Smooth muscle cell (in vitro differentiated cells): ENCODE measurements around the gene HS3ST5. TPM values are rescaled to one million over a fixed set of nuclear protein-coding genes. Genes with fewer than 3 reads are reported as not detected.

ENCODE experiments used
- DNase-seq: peaks from one replicate; lab custom pipeline; 2025; ENCODE audit not compliant: unreplicated experiment; lab: John Stamatoyannopoulos, UW
- H2AFZ ChIP-seq: fragments of 200-600 bp; sonication (generic); 2 replicates; pipeline ENCODE4 v1.6.0; 2016; ENCODE audit warnings: antibody characterized with exemption, low read depth, mild to moderate bottlenecking
- H3F3A ChIP-seq: fragments of 200-600 bp; sonication (generic); 2 replicates; pipeline ENCODE4 v1.6.0; 2017; ENCODE audit warnings: antibody characterized with exemption, low read depth
- H3K27ac ChIP-seq: fragments of 200-600 bp; sonication (generic); 2 replicates; pipeline ENCODE4 v1.5.1; 2016; ENCODE audit warnings: low read depth, mild to moderate bottlenecking
- H3K27me3 ChIP-seq: fragments of 200-600 bp; sonication (generic); 2 replicates; pipeline ENCODE4 v1.6.1; 2016; ENCODE audit warnings: low read depth, mild to moderate bottlenecking
- H3K36me3 ChIP-seq: fragments of 200-600 bp; sonication (generic); 2 replicates; pipeline ENCODE4 v1.5.1; 2016; ENCODE audit warnings: low read depth
- H3K4me1 ChIP-seq: fragments of 200-600 bp; sonication (generic); 2 replicates; pipeline ENCODE4 v1.5.1; 2016; ENCODE audit warnings: low read depth
- H3K4me2 ChIP-seq: fragments of 200-600 bp; sonication (generic); 2 replicates; pipeline ENCODE4 v1.6.0; 2016; ENCODE audit warnings: mild to moderate bottlenecking
- H3K4me3 ChIP-seq: fragments of 200-600 bp; sonication (generic); 2 replicates; pipeline ENCODE4 v1.5.1; 2016; ENCODE audit warnings: mild to moderate bottlenecking
- H3K79me2 ChIP-seq: fragments of 200-600 bp; sonication (generic); 2 replicates; pipeline ENCODE4 v1.6.0; 2016; ENCODE audit warnings: low read depth, mild to moderate bottlenecking
- H3K9ac ChIP-seq: fragments of 200-600 bp; sonication (generic); 2 replicates; pipeline ENCODE4 v1.6.0; 2016; ENCODE audit warnings: low read depth
- H3K9me3 ChIP-seq: fragments of 200-600 bp; sonication (generic); replicated peaks from 2 replicates; pipeline ENCODE4 v1.5.1; 2016; ENCODE audit warnings: low read depth
- H4K20me1 ChIP-seq: fragments of 200-600 bp; sonication (generic); 2 replicates; pipeline ENCODE4 v1.6.0; 2016; ENCODE audit warnings: low read depth
- CTCF ChIP-seq: fragments of 200-600 bp; sonication (generic); IDR thresholded peaks from 2 replicates; pipeline ENCODE4 v1.5.1; 2017; ENCODE audit warnings: borderline replicate concordance, mild to moderate bottlenecking, antibody characterized with exemption; ENCODE audit not compliant: insufficient read depth, poor library complexity, severe bottlenecking
- WGBS: methylation state at CpG from one replicate; pipeline ENCODE4 v1.1.7; 2016; ENCODE audit warnings: low lambda C conversion rate; 5-methylcytosine and 5-hydroxymethylcytosine counted together
- polyA plus RNA-seq: library from polyadenylated mRNA; unstranded; fragments of >200 nt; fragmentation: Nextera tagmentation; extraction: Ambion mirVana; gene quantifications from 2 replicates; pipeline ENCODE4 v1.2.1, GENCODE V29; 2016
- total RNA-seq: library from RNA; depleted of rRNA; stranded (reverse); fragments of >200 nt; gene quantifications from 2 replicates; pipeline ENCODE4 v1.2.3, GENCODE V29; 2014

The HS3ST5 gene
- total and polyA plus RNA-seq, 2 experiments from 2014 or later = 0.18 to 0.25 TPM

GRCh38 chr6:114061116-114061515 lies 281.7 kb downstream of the HS3ST5 start:
- Histone ChIP-seq H3K27me3 (no peaks in the 10 kb centered on the region), H3K27ac (no peak overlapping the region), H3K9ac (no peak overlapping the region), H3F3A (no peaks in the 10 kb centered on the region), H3K79me2 (no peaks in the 10 kb centered on the region), H3K9me3 (no peaks in the 10 kb centered on the region), H3K4me2 (no peak overlapping the region), H3K4me1 (no peaks in the 10 kb centered on the region), H3K4me3 (no peak overlapping the region), H3K36me3 (no peaks in the 10 kb centered on the region), H4K20me1 (no peaks in the 10 kb centered on the region), H2AFZ (no peak overlapping the region)
- no peak for DNase-seq
- 46% methylated on average over 1 of the region's 1 CpG for WGBS
- TF ChIP-seq CTCF = no peak

- no peaks in the 10 kb centered on the region for H3K79me2 ChIP-seq
- no peaks in the 10 kb centered on the region for H4K20me1 ChIP-seq
- H3F3A ChIP-seq = no peaks in the 10 kb centered on the region
- 60% methylated on average over 4 of the region's 4 CpGs for WGBS
- no peak overlapping the region for H3K4me3 ChIP-seq
- no peaks in the 10 kb centered on the region for H3K9me3 ChIP-seq
- no peaks in the 10 kb centered on the region for H3K27me3 ChIP-seq
- no peak for DNase-seq
- no peaks in the 10 kb centered on the region for H3K4me1 ChIP-seq
- no peak overlapping the region for H3K9ac ChIP-seq
- no peak overlapping the region for H3K27ac ChIP-seq
- no peak for TF ChIP-seq CTCF
- no peak overlapping the region for H2AFZ ChIP-seq
- H3K4me2 ChIP-seq = no peak overlapping the region
- H3K36me3 ChIP-seq = no peaks in the 10 kb centered on the region
Observed at GRCh38 chr6:114058435-114058834, 284.4 kb downstream of the HS3ST5 start.

- Histone ChIP-seq H2AFZ (no peak overlapping the region), H3K79me2 (no peaks in the 10 kb centered on the region), H3K27ac (no peak overlapping the region), H3K4me1 (no peaks in the 10 kb centered on the region), H4K20me1 (no peaks in the 10 kb centered on the region), H3K27me3 (no peaks in the 10 kb centered on the region), H3K9me3 (no peaks in the 10 kb centered on the region), H3K9ac (no peak overlapping the region), H3K4me2 (no peak overlapping the region), H3F3A (no peaks in the 10 kb centered on the region), H3K36me3 (no peaks in the 10 kb centered on the region), H3K4me3 (no peak overlapping the region)
- no peak for TF ChIP-seq CTCF
- WGBS = 96% methylated on average over 2 of the region's 2 CpGs
- no peak for DNase-seq
Observed at GRCh38 chr6:114055763-114056162, 287.1 kb downstream of the HS3ST5 start.

GRCh38 chr6:114055349-114055748 lies 287.5 kb downstream of the HS3ST5 start:
- Histone ChIP-seq H3K4me3 (no peak overlapping the region), H3K9me3 (no peaks in the 10 kb centered on the region), H3K27ac (no peak overlapping the region), H3K79me2 (no peaks in the 10 kb centered on the region), H3K27me3 (no peaks in the 10 kb centered on the region), H4K20me1 (no peaks in the 10 kb centered on the region), H3F3A (no peaks in the 10 kb centered on the region), H3K36me3 (no peaks in the 10 kb centered on the region), H3K4me1 (no peaks in the 10 kb centered on the region), H3K4me2 (no peak overlapping the region), H3K9ac (no peak overlapping the region), H2AFZ (no peak overlapping the region)
- TF ChIP-seq CTCF = no peak
- DNase-seq = no peak
- WGBS = 98% methylated on average over 3 of the region's 3 CpGs
